PC-9 (cell line): Measurements from ENCODE around the gene MLH1. TPM values are rescaled to one million over a fixed set of nuclear protein-coding genes. Genes with fewer than 3 reads are reported as not detected.

Experiments
- BruUV-seq: library from RNA; stranded (reverse); fragments of 400-500 nt; replicated peaks from 2 replicates; lab custom pipeline; 2021; lab: Mats Ljungman, UMichigan
- CTCF ChIA-PET: fragments of 300-600 bp; sonication (Branson Sonifier 250); formaldehyde crosslinking; loops from one replicate; lab custom pipeline; 2022; ENCODE audit warnings: antibody characterized with exemption; lab: Charles Lee
- POLR2A ChIA-PET: fragments of 300-600 bp; sonication (Branson Sonifier 250); formaldehyde crosslinking; loops from one replicate; lab custom pipeline; 2022; ENCODE audit warnings: antibody characterized with exemption; ENCODE audit not compliant: unreplicated experiment; lab: Charles Lee
- DNase-seq, 2 experiments: peaks; one replicate each; pipeline versions ENCODE4 v3.0.0 to v3.0.0-alpha.2; 2015 to 2022; ENCODE audit warnings: mixed read lengths in 1 of 2
- H2AFZ ChIP-seq: fragments of 200-600 bp; sonication (generic); 2 replicates; pipeline ENCODE4 v1.8.1; 2017; ENCODE audit warnings: antibody characterized with exemption
- H3F3A ChIP-seq: fragments of 200-600 bp; sonication (generic); 2 replicates; pipeline ENCODE4 v1.8.1; 2017; ENCODE audit warnings: antibody characterized with exemption, mild to moderate bottlenecking, low read depth; ENCODE audit not compliant: insufficient read depth
- H3K27ac ChIP-seq: fragments of 200-600 bp; sonication (generic); 2 replicates; pipeline ENCODE4 v1.6.1; 2016; ENCODE audit warnings: mixed run types
- H3K27me3 ChIP-seq: fragments of 200-600 bp; sonication (generic); 2 replicates; pipeline ENCODE4 v1.6.1; 2016; ENCODE audit warnings: low read depth, mixed run types; ENCODE audit not compliant: insufficient read depth
- H3K36me3 ChIP-seq: fragments of 200-600 bp; sonication (generic); 2 replicates; pipeline ENCODE4 v1.6.1; 2016; ENCODE audit warnings: low read depth, mixed run types
- H3K4me1 ChIP-seq: fragments of 200-600 bp; sonication (generic); replicated peaks from 2 replicates; pipeline ENCODE4 v1.6.1; 2016; ENCODE audit warnings: mixed run types; ENCODE audit not compliant: insufficient read depth
- H3K4me2 ChIP-seq: fragments of 200-600 bp; sonication (generic); 2 replicates; pipeline ENCODE4 v1.6.1; 2017; ENCODE audit warnings: mixed run types
- H3K4me3 ChIP-seq: fragments of 200-600 bp; sonication (generic); 2 replicates; pipeline ENCODE4 v1.6.1; 2016; ENCODE audit warnings: mixed run types
- H3K79me2 ChIP-seq: fragments of 200-600 bp; sonication (generic); 2 replicates; pipeline ENCODE4 v1.6.1; 2017; ENCODE audit warnings: low read depth, mixed run types
- H3K9me2 ChIP-seq: fragments of 200-600 bp; sonication (generic); 2 replicates; pipeline ENCODE4 v1.8.1; 2017; ENCODE audit warnings: mild to moderate bottlenecking; ENCODE audit not compliant: insufficient read depth
- H3K9me3 ChIP-seq: fragments of 200-600 bp; sonication (generic); 2 replicates; pipeline ENCODE4 v1.8.1; 2016; ENCODE audit warnings: low read depth; ENCODE audit not compliant: insufficient read depth
- H4K20me1 ChIP-seq: fragments of 200-600 bp; sonication (generic); 2 replicates; pipeline ENCODE4 v1.8.1; 2017; ENCODE audit not compliant: insufficient read depth
- CTCF ChIP-seq: fragments of 200-600 bp; sonication (generic); conservative IDR thresholded peaks from 2 replicates; pipeline ENCODE4 v1.6.1; 2017; ENCODE audit warnings: mixed run types, antibody characterized with exemption, mild to moderate bottlenecking, moderate library complexity
- EZH2 ChIP-seq: fragments of 200-600 bp; sonication (generic); IDR thresholded peaks from 2 replicates; pipeline ENCODE4 v1.8.0; 2017; ENCODE audit warnings: antibody characterized with exemption, low read depth
- intact Hi-C: fragments of 100-400 bp; cut with micrococcal nuclease; formaldehyde crosslinking; loops from one replicate; pipeline ENCODE4 v1.10.0; 2022; ENCODE audit not compliant: unreplicated experiment
- total RNA-seq: library from RNA; stranded (reverse); gene quantifications from 2 replicates; pipeline ENCODE4 v1.2.3, GENCODE V29; 2021

The MLH1 gene
- total RNA-seq, 1 experiment from 2014 or later: 30.9 TPM

GRCh38 chr3:37029111-37029510 is 35.8 kb downstream of the MLH1 start:
- Histone ChIP-seq H3K27me3 (no peaks in the 10 kb centered on the region), H3K4me2 (no peak overlapping the region), H3K4me1 (no peaks in the 10 kb centered on the region), H2AFZ (no peak overlapping the region), H4K20me1 (no peaks in the 10 kb centered on the region), H3K9me3 (no peaks in the 10 kb centered on the region), H3K79me2 (no peaks in the 10 kb centered on the region), H3K9me2 (no peaks in the 10 kb centered on the region), H3K36me3 (peaks cover 14% of the 10 kb centered on the region), H3F3A (no peaks in the 10 kb centered on the region), H3K4me3 (no peak overlapping the region), H3K27ac (no peak overlapping the region)
- intact Hi-C loops: no loop called here
- POLR2A ChIA-PET: interaction anchor here (0.6 kb wide), 1 partner anchor 316 kb away, joined by 3 read pairs; no protein-coding TSS in a partner anchor
- DNase-seq: no peak
- TF ChIP-seq EZH2 (no peak), CTCF (no peak)
- no TSS peak for BruUV-seq
- CTCF ChIA-PET: no interaction called here

GRCh38 chr3:37029516-37030163 is 36.3 kb downstream of the MLH1 start:
- H3K4me1 ChIP-seq: no peaks in the 10 kb centered on the region
- H3K79me2 ChIP-seq: no peaks in the 10 kb centered on the region
- H3F3A ChIP-seq: no peaks in the 10 kb centered on the region
- ChIA-PET CTCF (no interaction called here), POLR2A (interaction anchor here (0.6 kb wide), 1 partner anchor 316 kb away, joined by 3 read pairs; no protein-coding TSS in a partner anchor)
- intact Hi-C loops: no loop called here
- no peaks in the 10 kb centered on the region for H3K9me2 ChIP-seq
- no peak for DNase-seq
- H3K27me3 ChIP-seq: no peaks in the 10 kb centered on the region
- H2AFZ ChIP-seq: no peak overlapping the region
- H3K9me3 ChIP-seq: no peaks in the 10 kb centered on the region
- H3K4me3 ChIP-seq: no peak overlapping the region
- no peak overlapping the region for H3K27ac ChIP-seq
- no peaks in the 10 kb centered on the region for H4K20me1 ChIP-seq
- no peak overlapping the region for H3K4me2 ChIP-seq
- BruUV-seq: no TSS peak
- TF ChIP-seq EZH2: no peak
- TF ChIP-seq CTCF: no peak
- H3K36me3 ChIP-seq: peaks cover 16% of the 10 kb centered on the region

GRCh38 chr3:37030588-37030987 is 37.3 kb downstream of the MLH1 start:
- BruUV-seq: no TSS peak

More at GRCh38 chr3:37030588-37030987, 37.3 kb downstream of the MLH1 start:
- POLR2A ChIA-PET: no interaction called here
- Histone ChIP-seq H3K79me2 (no peaks in the 10 kb centered on the region), H3K27me3 (no peaks in the 10 kb centered on the region), H4K20me1 (no peaks in the 10 kb centered on the region), H3K4me2 (no peak overlapping the region), H3K4me1 (no peaks in the 10 kb centered on the region), H3F3A (no peaks in the 10 kb centered on the region), H2AFZ (no peak overlapping the region), H3K36me3 (peaks cover 12% of the 10 kb centered on the region), H3K9me3 (no peaks in the 10 kb centered on the region), H3K4me3 (no peak overlapping the region), H3K9me2 (no peaks in the 10 kb centered on the region), H3K27ac (no peak overlapping the region)
- intact Hi-C loops: no loop called here
- CTCF ChIA-PET: no interaction called here
- no peak for TF ChIP-seq EZH2
- no peak for TF ChIP-seq CTCF
- DNase-seq: no peak
